ENCODE results near the gene SCARB2.

The SCARB2 gene

GRCh38 chr4:76209881-76210280, 3.7 kb downstream of the SCARB2 start:
- DNase-seq, result no peak
- no peaks in the 10 kb centered on the region for H3K36me3 ChIP-seq (replicated peaks)
- in situ Hi-C loops (cut with HindIII; ENCODE audit: low pct_ligation_motif_present, low sequenced_read_pairs), result no loop called here
- H3K27ac ChIP-seq, result no peak overlapping the region
- H3K4me3 ChIP-seq (ENCODE audit: low read depth, low read length), result no peak overlapping the region
- TF ChIP-seq CTCF (IDR thresholded peaks at IDR 0.05; ENCODE audit: low read depth, low read length, missing control alignments), result no peak
- H3K27me3 ChIP-seq (replicated peaks), result no peaks in the 10 kb centered on the region

- peak overlapping the region; percentile 20 for H3K4me3 ChIP-seq (ENCODE audit: low read depth, low read length)
- TF ChIP-seq CTCF (IDR thresholded peaks at IDR 0.05; ENCODE audit: low read depth, low read length, missing control alignments), result no peak
- in situ Hi-C loops (cut with HindIII; ENCODE audit: low pct_ligation_motif_present, low sequenced_read_pairs), result no loop called here
- no peaks in the 10 kb centered on the region for H3K27me3 ChIP-seq (replicated peaks)
- peak; percentile 92 for DNase-seq
- peak overlapping the region; percentile 69 for H3K27ac ChIP-seq
- no peaks in the 10 kb centered on the region for H3K36me3 ChIP-seq (replicated peaks)
These were observed 5.4 kb downstream of the SCARB2 start for GRCh38 chr4:76208005-76208765.

GRCh38 chr4:76207549-76207948, 6.1 kb downstream of the SCARB2 start:
- Histone ChIP-seq H3K36me3 (replicated peaks) (no peaks in the 10 kb centered on the region), H3K27ac (peak overlapping the region; percentile 69), H3K4me3 (ENCODE audit: low read depth, low read length) (no peak overlapping the region), H3K27me3 (replicated peaks) (no peaks in the 10 kb centered on the region)
- no peak for TF ChIP-seq CTCF (IDR thresholded peaks at IDR 0.05; ENCODE audit: low read depth, low read length, missing control alignments)
- in situ Hi-C loops (cut with HindIII; ENCODE audit: low pct_ligation_motif_present, low sequenced_read_pairs), result no loop called here
- DNase-seq, result no peak

- TF ChIP-seq CTCF (IDR thresholded peaks at IDR 0.05; ENCODE audit: low read depth, low read length, missing control alignments), result no peak
- Histone ChIP-seq H3K27me3 (replicated peaks) (no peaks in the 10 kb centered on the region), H3K27ac (peak overlapping the region; percentile 10), H3K36me3 (replicated peaks) (no peaks in the 10 kb centered on the region), H3K4me3 (ENCODE audit: low read depth, low read length) (no peak overlapping the region)
- DNase-seq, result peak; percentile 38
- in situ Hi-C loops (cut with HindIII; ENCODE audit: low pct_ligation_motif_present, low sequenced_read_pairs), result no loop called here
These were observed 7.2 kb downstream of the SCARB2 start for GRCh38 chr4:76206222-76206942.

GRCh38 chr4:76205476-76205875, 8.1 kb downstream of the SCARB2 start:
- Histone ChIP-seq H3K27me3 (replicated peaks) (no peaks in the 10 kb centered on the region), H3K36me3 (replicated peaks) (no peaks in the 10 kb centered on the region), H3K27ac (no peak overlapping the region), H3K4me3 (ENCODE audit: low read depth, low read length) (no peak overlapping the region)
- no peak for TF ChIP-seq CTCF (IDR thresholded peaks at IDR 0.05; ENCODE audit: low read depth, low read length, missing control alignments)
- in situ Hi-C loops (cut with HindIII; ENCODE audit: low pct_ligation_motif_present, low sequenced_read_pairs), result no loop called here
- no peak for DNase-seq
